ENCODE data around the gene SMC4.

GRCh38 chr3:160448845-160449635 lies 49.6 kb downstream of the SMC4 start:
- no peak for TF ChIP-seq POLR2A (IDR thresholded peaks at IDR 0.05)
- TF ChIP-seq CTCF (IDR thresholded peaks at IDR 0.05) = no peak

Measured in Peyer's patch (tissue), 4 donors.